Measurements from ENCODE around the gene VGLL4.
A peak's percentile ranks its signal among the peaks of the same experiment; 100 is the strongest.

Gene VGLL4

GRCh38 chr3:11563159-11563864 is 80.4 kb downstream of the VGLL4 start:
- no peak for DNase-seq

GRCh38 chr3:11562277-11562881 is 81.3 kb downstream of the VGLL4 start:
- no peak for DNase-seq

- no peak for DNase-seq
Observed at GRCh38 chr3:11560746-11561145, 83.0 kb downstream of the VGLL4 start.

GRCh38 chr3:11559816-11560633 is 83.7 kb downstream of the VGLL4 start:
- no peak for DNase-seq

DNA sequence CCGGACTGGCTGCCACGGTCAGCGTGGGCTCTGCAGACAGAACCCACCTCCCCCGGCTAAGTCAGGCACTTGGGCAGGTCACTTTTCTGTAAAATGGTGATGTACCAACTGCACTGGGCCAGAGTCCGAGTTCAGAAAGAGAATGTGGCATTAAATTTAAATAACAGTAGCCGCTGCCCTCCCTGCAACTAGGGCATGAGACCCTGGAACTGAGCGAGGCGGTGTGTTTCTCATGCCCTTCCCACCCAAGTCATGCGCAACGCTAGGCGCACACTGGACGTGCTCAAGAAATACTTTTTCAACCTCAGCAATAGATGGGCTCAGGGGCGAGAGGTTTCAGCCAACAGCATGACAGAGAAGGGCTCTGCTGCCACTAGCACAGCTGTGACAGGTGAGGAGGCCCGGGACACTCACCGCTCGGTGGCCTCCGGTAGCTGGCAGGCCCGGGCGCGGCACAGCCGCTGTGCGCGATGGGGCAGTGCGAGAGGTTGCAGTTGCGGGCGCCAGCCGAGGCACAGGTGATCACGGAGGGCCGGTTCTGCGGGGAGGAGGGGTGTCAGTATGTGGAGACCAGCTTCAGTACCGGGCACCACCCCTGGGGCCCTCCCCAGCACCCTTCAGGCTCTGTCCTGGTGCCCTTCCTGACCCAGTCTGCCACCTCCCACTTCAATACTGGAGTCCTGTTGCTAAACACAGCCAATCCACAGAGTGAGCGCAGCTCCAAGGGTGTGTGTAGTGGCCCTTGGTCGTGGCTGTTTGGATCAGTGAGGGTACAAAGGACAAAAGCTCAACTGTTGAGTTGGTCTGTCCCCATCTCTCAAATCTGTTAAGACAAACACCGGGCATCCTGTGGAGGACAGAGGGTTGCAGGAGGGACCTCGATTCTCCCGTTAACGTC is 84.5 kb downstream of the VGLL4 start:
- DNase-seq: peak in 1 of 2 experiments; percentile 36

- DNase-seq: no peak
Observed at GRCh38 chr3:11558411-11558903, 85.3 kb downstream of the VGLL4 start.

GRCh38 chr3:11558002-11558401 is 85.7 kb downstream of the VGLL4 start:
- DNase-seq: no peak

DNA sequence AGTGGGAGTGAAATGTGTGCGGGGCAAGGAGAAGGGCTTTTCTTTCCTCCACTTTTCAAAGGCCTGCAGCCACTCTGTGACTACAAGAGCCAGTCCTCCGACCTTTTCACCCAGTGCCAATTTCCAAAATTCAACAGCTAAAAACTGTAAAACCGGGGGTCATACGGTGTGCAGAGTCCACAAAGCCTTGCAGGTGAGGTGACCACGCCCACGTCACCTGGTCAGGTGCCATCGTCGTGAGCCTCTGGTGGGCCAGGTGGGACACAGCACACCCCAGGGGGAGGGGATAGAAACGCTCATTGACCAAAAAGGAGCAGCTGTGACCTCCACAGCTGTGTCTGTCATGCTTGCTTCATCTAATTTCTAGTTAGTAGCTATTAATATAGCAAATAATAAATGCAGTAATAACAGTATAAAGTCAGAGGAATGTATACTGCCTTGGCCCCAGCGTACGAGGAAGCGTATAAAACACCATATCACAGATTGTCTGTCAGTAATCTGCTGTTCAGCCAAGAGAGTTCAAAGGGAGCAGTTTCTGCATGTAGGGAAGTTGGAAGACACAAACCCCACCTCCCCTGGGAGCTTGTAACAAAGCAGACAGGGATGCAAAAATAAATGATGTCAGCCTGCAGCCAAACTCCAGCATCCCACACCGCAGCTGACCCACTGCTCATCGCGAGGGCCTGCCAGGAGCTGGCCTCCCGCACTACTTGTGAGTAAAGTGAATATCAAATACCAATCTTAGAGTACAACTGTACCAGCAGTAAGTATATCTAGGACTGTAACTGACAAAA is 86.7 kb downstream of the VGLL4 start:
- peak in 1 of 2 experiments; percentile 45 for DNase-seq

DNA sequence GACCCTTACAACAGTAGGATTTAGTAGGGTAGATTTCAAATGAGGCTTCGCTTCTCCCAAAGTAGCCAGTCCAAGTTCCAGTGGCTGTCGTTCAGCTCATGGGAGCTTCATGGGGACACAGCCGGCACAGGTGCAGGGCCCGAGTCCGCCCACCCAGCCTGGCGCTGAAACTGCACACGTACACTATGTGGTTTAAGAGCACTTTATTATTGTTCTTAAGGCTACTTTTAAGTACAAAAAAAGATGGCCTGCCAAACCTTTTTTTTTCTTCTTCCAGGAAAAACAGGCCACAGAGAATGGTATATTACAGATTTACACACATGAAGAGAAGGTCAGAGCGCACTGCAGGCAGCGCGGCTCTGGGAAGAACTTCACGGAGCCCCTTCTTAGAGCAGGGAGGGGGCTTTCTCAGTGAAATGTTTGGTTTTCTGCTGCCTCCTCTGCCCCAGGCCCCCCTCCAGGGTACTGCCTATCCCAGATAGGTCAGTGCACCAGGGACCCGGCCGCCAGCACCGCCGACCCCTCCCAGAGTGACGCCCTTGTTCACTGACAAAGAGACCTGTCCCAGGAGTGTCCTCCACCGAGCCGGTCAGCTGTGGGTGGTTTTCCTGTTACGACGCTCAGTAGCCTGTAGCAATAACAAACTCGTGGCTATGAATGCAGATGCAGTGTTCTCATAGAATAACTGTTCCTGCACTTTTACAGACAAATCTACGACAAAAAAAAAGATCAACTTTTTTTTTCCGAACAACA is 87.7 kb downstream of the VGLL4 start:
- DNase-seq: no peak

DNA sequence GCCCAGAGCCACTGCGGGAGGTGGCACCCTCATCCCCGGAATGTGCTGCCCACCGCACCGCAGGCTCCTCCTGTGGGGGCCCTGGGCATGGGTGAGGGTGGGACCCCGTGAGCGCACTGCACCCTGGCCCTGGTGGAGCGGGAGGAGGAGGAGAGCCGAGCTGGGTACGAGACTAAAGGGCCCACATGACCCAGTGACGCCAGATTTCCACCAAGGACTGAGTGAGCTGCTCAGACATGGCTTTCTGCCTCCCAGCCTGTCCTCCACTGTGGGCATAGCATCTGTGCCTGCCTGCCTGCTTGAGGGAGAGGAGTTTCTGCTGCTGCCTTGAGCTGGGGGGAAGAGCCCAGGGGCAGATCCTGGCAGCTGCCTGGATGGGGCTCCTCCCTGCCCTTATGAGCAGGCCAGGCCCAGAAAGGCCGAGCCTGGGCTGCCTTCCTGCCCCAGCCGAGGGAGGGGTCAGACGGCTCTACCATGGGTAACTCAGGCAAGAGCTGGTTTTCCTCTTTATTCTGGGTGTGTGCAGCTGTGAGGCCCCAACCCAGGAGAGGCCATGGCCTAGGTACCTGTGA is 88.4 kb downstream of the VGLL4 start:
- no peak for DNase-seq

DNA sequence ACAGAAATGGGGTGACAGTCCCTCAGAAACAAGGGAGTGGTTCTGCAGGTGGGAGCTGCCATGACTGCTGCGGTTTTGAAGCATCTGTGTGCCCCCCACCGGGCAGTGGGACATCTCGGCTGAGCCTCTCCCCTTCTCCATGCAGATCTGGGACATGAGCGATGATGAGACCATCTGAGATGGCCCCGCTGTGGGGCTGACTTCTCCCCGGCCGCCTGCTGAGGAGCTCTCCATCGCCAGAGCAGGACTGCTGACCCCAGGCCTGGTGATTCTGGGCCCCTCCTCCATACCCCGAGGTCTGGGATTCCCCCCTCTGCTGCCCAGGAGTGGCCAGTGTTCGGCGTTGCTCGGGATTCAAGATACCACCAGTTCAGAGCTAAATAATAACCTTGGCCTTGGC is 89.0 kb downstream of the VGLL4 start:
- DNase-seq: no peak

DNA sequence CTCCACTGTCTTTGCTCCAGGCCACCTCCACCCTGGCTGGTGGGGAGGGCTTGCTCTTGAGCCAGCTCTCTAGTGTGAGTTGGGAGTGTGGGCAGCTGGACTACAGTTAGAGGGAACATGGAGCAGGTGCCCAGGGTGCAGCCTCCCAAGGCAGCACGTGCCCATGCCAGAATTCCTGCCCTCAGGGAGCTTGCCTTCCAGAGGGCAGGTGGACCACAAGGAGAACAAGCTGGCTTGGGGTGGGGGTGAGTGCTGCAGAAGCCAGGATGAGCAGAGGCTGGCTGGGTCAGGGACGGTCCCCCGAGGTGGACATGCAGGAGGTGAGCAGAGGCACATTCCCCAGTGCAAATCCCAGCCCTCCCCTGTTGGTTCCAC is 89.5 kb downstream of the VGLL4 start:
- DNase-seq: no peak

- no peak for DNase-seq
Observed at GRCh38 chr3:11553436-11554235, 90.1 kb downstream of the VGLL4 start.

DNA sequence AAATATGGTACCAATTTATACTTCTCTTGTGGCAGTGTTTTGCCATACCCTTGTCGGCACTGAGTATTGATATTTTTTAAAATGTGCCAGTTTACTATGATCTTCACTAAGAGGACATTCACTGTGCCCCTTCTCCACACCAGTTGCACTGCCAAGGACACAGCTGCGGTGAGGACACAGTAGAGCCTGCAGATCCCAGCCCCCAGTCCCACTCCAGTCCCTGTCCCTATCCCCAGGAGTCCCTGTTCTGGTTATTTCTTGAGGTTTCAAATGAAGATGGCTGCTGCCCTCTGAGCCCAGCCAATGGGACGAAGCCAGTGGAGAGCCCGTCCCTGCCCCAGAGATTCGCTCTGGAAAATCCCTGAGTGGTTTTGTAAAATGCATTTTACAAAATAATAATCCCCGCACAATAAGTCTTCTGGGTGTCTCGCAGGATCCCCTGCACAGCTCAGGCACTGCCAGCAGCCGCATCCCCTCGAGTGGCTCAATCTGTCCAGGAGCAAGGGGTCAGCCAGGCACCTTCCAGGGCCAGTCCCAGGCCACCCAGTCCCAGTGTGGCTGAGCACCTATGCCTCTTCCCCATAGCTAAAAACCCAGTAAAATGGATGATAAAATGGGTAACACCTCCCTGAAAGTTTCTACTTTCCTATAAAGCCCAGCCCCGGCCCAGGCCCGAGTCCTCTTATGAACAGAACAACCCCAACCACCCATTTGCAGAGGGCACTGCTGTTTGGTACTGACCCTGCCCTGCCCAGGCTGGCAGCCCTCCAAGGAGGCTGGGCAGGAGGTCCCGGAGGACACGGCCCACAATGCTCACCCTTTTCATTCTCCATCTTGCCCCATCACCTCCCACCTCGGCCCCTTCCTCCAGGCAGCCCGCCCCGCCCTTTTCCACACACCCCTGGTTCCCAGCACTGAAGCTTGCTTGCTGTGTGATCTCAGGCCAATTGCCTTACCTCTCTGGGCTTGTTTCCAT is 91.1 kb downstream of the VGLL4 start:
- no peak for DNase-seq

- no peak for DNase-seq
Observed at GRCh38 chr3:11551036-11551435, 92.7 kb downstream of the VGLL4 start.

DNA sequence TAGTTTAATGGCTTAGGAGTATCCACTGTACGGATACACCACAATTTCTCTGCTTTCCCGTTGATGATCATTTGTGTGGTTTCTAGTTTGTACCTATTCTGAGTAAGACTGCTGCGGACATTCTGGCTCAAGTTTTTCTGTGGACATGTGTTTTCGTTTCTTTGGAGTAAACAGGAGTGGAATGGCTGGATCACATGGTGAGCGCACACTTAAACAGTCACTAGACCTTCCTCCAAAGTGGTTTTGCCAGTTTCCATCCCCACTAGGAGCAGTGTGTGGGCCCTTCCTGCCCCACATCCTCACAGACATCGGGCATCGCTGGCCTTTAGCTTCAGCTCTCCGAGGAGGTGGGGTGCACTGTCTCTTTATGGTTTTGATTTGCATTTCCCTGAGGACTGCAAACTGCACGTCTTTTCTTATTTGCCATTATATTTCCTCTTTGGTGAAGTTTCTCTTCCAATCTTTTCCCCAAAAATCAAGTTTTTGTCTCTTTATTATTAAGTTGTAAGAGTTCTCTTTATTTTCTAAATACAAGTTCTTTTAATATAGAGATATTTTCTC is 94.1 kb downstream of the VGLL4 start:
- peak; percentile 40 to 82 for DNase-seq

DNA sequence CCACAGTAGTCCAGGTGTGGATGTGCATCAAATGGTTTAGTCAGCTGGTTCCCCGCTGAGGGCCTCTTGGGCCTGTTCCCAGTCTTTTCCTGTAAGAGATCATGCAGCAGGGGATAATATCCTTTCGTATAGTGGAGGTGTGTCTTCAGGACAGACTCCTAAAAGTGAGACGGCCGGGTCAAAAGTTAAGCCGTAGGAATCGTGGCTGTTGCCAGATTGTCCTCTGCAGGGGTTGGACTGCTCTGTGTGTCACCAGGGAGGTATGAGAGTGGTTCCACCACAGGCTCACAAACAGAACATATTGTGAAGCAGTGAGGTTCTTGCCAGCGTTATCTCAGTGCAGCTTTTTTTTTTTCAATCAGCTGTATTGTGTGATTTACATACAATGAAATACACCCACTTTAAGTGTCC is 95.0 kb downstream of the VGLL4 start:
- no peak for DNase-seq

DNA sequence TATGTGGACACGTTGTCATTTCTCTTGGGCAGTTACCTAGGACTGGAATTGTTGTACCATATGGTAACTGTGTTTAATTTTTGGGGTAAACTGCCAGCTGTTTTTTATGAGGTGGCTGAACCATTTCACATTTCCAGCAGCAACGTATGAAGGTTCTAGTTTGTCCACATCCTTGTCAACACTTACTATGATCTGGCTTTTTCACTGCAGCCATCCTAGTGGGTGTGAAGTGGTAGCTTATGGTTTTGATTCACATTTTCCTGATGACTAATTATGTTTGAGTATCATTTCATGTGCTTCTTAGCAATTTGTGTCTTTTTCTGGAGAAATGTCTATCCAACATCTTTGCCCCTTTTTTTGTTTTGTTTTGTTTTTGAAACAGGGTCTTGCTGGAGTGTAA is 96.2 kb downstream of the VGLL4 start:
- no peak for DNase-seq

Data from NCI-H526 (cell line).